H1 (cell line): ENCODE data around the gene CIITA.

ENCODE experiments used
- EP300 ChIP-seq, 2 experiments: IDR thresholded peaks; 1 replicate in 1 of 2; 2 replicates in 1 of 2; pipeline ENCODE4 v1.6.1; 2011 to 2012; ENCODE audit warnings: low read depth in 2 of 2, low read length in 2 of 2, mild to moderate bottlenecking in 2 of 2, borderline replicate concordance in 1 of 2, inconsistent platforms in 1 of 2, moderate library complexity in 1 of 2
- HDAC2 ChIP-seq, 2 experiments: fragments of 300-600 bp in 1 of 2; sonication (generic) in 1 of 2; IDR thresholded peaks; 2 replicates each; pipeline ENCODE4 v1.6.1; 2011 to 2012; ENCODE audit warnings: low read depth in 2 of 2, low read length in 2 of 2, mild to moderate bottlenecking in 2 of 2, moderate library complexity in 2 of 2, borderline replicate concordance in 1 of 2, inconsistent platforms in 1 of 2
- TCF12 ChIP-seq: IDR thresholded peaks from 2 replicates; pipeline ENCODE4 v1.6.1; 2011; ENCODE audit warnings: low read depth, mild to moderate bottlenecking, low read length
- TF ChIP-seq, protein P1 (sequence below), 3 experiments: IDR thresholded peaks; 1 replicate in 2 of 3; 2 replicates in 1 of 3; pipeline versions ENCODE4 v1.5.1 to v1.6.1; 2011; ENCODE audit warnings: low read length in 3 of 3, mild to moderate bottlenecking in 3 of 3, inconsistent platforms in 2 of 3, low read depth in 1 of 3, moderate library complexity in 1 of 3; ENCODE audit not compliant: insufficient read depth in 1 of 3; ENCODE audit errors: control extremely low read depth in 1 of 3

DNA sequence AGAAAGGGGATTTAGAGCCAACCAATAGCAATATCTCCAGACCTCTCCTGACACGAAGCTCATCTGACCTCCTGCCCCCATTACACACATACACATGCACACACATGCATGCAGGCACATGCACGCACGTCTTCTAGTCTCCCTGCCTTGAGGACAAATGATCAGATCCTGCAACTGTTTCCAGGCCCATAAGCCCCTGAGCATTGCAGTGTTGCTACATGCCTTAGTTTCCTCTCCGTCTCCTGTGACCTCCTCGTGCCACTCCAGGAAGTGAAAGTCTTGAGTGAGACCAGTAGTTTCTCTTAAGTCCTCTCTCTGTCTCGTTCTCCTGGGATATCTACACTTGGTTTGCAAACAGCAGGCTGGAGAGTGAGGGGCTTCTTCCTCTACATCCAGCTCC, 8.2 kb downstream of the CIITA start:
- TF ChIP-seq HDAC2 (IDR thresholded peaks at IDR 0.05; ENCODE audit: borderline replicate concordance in 1 of 2, low read depth in 2 of 2, low read length in 2 of 2) (no peak), TCF12 (no peak), EP300 (IDR thresholded peaks at IDR 0.05; ENCODE audit: borderline replicate concordance in 1 of 2, low read depth in 2 of 2, low read length in 2 of 2) (no peak)
- TF ChIP-seq, protein P1, sequence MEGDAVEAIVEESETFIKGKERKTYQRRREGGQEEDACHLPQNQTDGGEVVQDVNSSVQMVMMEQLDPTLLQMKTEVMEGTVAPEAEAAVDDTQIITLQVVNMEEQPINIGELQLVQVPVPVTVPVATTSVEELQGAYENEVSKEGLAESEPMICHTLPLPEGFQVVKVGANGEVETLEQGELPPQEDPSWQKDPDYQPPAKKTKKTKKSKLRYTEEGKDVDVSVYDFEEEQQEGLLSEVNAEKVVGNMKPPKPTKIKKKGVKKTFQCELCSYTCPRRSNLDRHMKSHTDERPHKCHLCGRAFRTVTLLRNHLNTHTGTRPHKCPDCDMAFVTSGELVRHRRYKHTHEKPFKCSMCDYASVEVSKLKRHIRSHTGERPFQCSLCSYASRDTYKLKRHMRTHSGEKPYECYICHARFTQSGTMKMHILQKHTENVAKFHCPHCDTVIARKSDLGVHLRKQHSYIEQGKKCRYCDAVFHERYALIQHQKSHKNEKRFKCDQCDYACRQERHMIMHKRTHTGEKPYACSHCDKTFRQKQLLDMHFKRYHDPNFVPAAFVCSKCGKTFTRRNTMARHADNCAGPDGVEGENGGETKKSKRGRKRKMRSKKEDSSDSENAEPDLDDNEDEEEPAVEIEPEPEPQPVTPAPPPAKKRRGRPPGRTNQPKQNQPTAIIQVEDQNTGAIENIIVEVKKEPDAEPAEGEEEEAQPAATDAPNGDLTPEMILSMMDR (IDR thresholded peaks at IDR 0.05; ENCODE audit: control extremely low read depth in 1 of 3, insufficient read depth in 1 of 3, low read depth in 1 of 3, low read length in 3 of 3), result no peak
